Measurements from ENCODE around the gene SETD1A. TPM values are rescaled to one million over a fixed set of nuclear protein-coding genes. Genes with fewer than 3 reads are reported as not detected.

The SETD1A gene
- total and polyA plus RNA-seq, 2 of the 8 experiments (the other 6 are each of a cell fraction or from before 2014, with no cell fraction given) = 4.8 to 29.0 TPM

- no peak for TF ChIP-seq CHD7 (IDR thresholded peaks at IDR 0.05; ENCODE audit: insufficient replicate concordance, low read length)
- no peak for TF ChIP-seq CHD1 (IDR thresholded peaks at IDR 0.05; ENCODE audit: low read depth, low read length)
- TF ChIP-seq KDM1A (IDR thresholded peaks at IDR 0.05; ENCODE audit: borderline replicate concordance, low read length) = 0 out of 2 replicates have a peak, but pooled peaks have one; percentile 47
- no peak for TF ChIP-seq SIN3A (conservative IDR thresholded peaks at IDR 0.05 in 1 of 2, IDR thresholded peaks at IDR 0.05 in 1 of 2; ENCODE audit: low read depth in 1 of 2, low read length in 2 of 2)
- TF ChIP-seq RFX5 (IDR thresholded peaks at IDR 0.05; ENCODE audit: borderline replicate concordance, low read depth, low read length) = no peak
- TF ChIP-seq CTCF (IDR thresholded peaks at IDR 0.05; ENCODE audit: control extremely low read depth in 1 of 3, insufficient read depth in 1 of 3, low read depth in 1 of 3, low read length in 3 of 3) = no peak
- no peak for TF ChIP-seq SP2 (IDR thresholded peaks at IDR 0.05; ENCODE audit: low read length)
Observed at GRCh38 chr16:31006589-31006988, 49.0 kb downstream of the SETD1A start (continued).

Measured in H1 (cell line).